Caki2 (cell line): Measurements from ENCODE around the gene EPX. TPM values are rescaled to one million over a fixed set of nuclear protein-coding genes. Genes with fewer than 3 reads are reported as not detected.

Experiments used
- DNase-seq: peaks from one replicate; pipeline ENCODE4 v3.0.0-alpha.2; 2015; ENCODE audit warnings: low read depth
- in situ Hi-C: cut with HindIII; loops from 2 replicates; pipeline ENCODE4 v1.10.0; 2016; ENCODE audit warnings: low sequenced_read_pairs, low pct_unique_long_range_greater_than_20kb, mixed read lengths
- total RNA-seq: library from RNA; depleted of rRNA; stranded (reverse); fragments of >200 nt; shearing (Covaris generic); gene quantifications from 2 replicates; pipeline ENCODE4 v1.2.3, GENCODE V29; 2014; ENCODE audit warnings: low replicate concordance; rRNA removed

The EPX gene
- total RNA-seq, 1 experiment from 2014 or later: not detected

GRCh38 chr17:58246104-58246740 lies 53.7 kb downstream of the EPX start:
- in situ Hi-C loops: no loop called here
- no peak for DNase-seq

GRCh38 chr17:58246781-58247180 lies 54.3 kb downstream of the EPX start:
- DNase-seq: no peak
- in situ Hi-C loops: no loop called here

GRCh38 chr17:58247511-58248363 lies 55.2 kb downstream of the EPX start:
- in situ Hi-C loops: no loop called here
- DNase-seq: no peak

GRCh38 chr17:58248955-58249269 lies 56.4 kb downstream of the EPX start:
- in situ Hi-C loops: no loop called here
- DNase-seq: no peak

GRCh38 chr17:58249270-58250133 lies 57.0 kb downstream of the EPX start:
- peak; percentile 48 for DNase-seq
- in situ Hi-C loops: no loop called here

DNA sequence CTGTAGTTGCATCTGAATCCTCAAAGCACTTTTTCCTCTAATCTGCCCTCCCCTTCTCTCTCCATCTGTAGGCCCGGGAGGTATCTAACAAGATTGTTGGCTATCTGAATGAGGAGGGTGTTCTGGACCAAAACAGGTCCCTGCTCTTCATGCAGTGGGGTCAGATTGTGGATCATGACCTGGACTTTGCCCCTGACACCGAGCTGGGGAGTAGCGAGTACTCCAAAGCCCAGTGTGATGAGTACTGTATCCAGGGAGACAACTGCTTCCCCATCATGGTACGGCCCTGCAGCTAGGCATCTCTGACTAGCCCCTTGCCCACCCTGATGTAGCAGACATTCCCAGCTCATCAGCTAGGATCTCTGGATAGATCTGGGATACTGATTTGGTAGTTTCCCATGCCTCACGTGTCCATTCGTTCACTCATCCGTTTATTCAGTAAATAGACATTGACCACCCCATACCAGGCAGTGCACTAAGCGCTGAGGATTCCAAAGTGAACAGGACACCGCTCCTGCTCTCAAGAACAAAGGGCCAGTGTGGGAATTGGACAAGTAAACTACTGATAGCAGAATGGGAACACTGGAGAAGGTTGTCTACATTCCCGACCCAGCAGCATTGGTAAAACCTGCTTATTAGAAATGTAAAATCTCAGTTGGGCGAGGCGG lies 58.0 kb downstream of the EPX start:
- in situ Hi-C loops: no loop called here
- no peak for DNase-seq

- in situ Hi-C loops: no loop called here
- DNase-seq: no peak
Measured at GRCh38 chr17:58252141-58252540, 59.6 kb downstream of the EPX start.

- no peak for DNase-seq
- in situ Hi-C loops: no loop called here
Measured at GRCh38 chr17:58253082-58253481, 60.6 kb downstream of the EPX start.

Other genes starting within 250 kb of the EPX start
- 24.8 and 47.7 TPM in 2 replicates for gene CUEDC1, start 237.3 kb upstream of the EPX start, total RNA-seq
- 20.9 and 44.0 TPM in 2 replicates for gene VEZF1, start 204.5 kb upstream of the EPX start, total RNA-seq
- gene SRSF1, start 185.5 kb upstream of the EPX start, total RNA-seq: 242 and 309 TPM in 2 replicates
- gene DYNLL2, start 109.3 kb upstream of the EPX start, total RNA-seq: 7.4 and 9.4 TPM in 2 replicates
- not detected in 2 replicates for gene OR4D1, start 44.3 kb upstream of the EPX start, total RNA-seq
- not detected in 2 replicates for gene OR4D2, start 25.7 kb upstream of the EPX start, total RNA-seq
- 33.7 and 37.7 TPM in 2 replicates for gene MKS1, start 26.5 kb downstream of the EPX start, total RNA-seq
- not detected in 2 replicates for gene LPO, start 45.9 kb downstream of the EPX start, total RNA-seq
- not detected in 2 replicates for gene MPO, start 88.2 kb downstream of the EPX start, total RNA-seq
- not detected in 2 replicates for gene TSPOAP1, start 136.1 kb downstream of the EPX start, total RNA-seq
- gene SUPT4H1, start 159.5 kb downstream of the EPX start, total RNA-seq: 54.4 and 57.4 TPM in 2 replicates
- 2.6 and 5.0 TPM in 2 replicates for gene RNF43, start 224.8 kb downstream of the EPX start, total RNA-seq